GM21367 (cell line): ENCODE data around the gene NEDD8.
A peak's percentile ranks its signal among the peaks of the same experiment; 100 is the strongest.
"Not testable (repeated sequence)": the region's sequence is repeated elsewhere in the genome, so short reads cannot be mapped to it uniquely, and the experiment has no call there.

Source experiments
- ATAC-seq: cut with Tn5 transposase; IDR thresholded peaks from one replicate; pipeline ENCODE4 v1.9.1; 2021; ENCODE audit not compliant: unreplicated experiment

The NEDD8 gene

DNA sequence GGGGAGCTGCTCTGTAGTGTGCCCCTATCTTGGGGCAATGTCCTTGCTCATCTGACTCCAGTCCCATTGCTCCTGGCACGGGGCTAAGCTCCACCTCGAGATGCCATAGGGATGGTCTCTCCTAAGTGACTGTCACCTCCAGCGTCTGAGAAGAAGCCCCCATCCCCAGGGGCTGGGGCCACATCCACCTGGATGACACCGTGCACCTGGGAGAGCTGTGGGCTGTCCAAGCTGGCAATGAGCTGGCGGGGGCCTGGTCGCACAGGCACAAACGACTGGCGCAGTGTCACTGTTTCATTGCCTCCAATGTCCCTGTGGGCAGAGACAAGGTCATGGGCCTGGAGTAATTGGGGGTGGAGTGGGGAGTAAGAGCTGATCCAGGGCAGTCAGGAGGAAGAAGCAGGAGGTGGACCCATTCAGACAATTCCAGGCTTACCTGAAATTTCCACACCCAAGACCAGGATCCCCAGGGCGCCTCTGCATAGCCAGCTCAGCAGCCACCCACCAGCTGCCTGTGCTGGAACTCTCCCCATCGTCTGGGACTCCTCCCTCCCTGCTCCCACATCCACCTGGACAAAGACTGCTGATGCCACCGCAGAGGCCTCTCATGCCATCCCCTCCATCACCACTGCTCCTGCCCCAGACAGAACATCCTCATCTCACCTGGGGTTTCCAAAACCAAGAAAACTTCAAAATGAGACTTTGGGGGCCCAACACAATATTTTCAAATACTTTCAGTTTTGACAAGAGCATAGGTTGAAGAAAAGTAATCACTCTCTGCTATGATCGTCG, 17.3 kb upstream of the NEDD8 start:
- ATAC-seq: no peak

DNA sequence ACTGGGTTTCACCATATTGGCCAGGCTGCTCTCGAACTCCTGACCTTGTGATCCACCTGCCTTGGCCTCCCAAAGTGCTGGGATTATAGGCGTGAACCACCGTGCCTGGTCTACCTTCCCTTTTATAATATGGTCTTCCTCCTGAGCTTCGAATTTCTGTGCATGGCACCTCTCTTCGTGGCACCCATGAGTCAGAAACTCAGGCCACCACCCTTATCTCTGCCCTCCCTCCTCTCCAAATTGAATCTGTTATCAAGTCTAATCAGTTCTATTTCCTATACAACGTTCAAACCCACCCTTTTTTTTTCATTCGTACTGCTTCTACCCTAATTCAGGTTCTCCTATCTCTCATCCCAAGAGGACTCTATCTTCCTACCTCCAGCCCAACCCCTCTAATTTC, 15.3 kb upstream of the NEDD8 start:
- ATAC-seq: no peak

DNA sequence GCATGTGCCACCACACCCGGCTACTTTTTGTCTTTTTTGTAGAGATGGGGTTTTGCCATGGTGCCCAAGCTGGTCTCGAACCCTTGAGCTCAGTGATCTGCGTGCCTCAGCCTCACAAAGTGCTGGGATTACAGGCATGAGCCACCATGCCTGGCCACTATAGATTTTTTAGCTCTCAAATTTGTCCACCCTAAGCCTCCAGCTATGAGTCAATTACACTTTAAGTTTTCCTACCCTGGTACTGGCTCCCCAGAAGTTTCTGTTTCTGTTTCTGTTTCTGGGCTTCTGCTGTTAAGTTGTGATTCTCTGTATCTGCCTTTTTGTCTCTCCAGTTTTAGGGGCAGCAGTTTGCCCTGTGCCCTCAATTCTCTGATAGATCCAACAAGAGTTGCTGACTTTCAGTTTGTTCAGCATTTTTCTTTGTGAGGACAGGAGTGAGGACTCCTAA, 14.6 kb upstream of the NEDD8 start:
- ATAC-seq: no peak

DNA sequence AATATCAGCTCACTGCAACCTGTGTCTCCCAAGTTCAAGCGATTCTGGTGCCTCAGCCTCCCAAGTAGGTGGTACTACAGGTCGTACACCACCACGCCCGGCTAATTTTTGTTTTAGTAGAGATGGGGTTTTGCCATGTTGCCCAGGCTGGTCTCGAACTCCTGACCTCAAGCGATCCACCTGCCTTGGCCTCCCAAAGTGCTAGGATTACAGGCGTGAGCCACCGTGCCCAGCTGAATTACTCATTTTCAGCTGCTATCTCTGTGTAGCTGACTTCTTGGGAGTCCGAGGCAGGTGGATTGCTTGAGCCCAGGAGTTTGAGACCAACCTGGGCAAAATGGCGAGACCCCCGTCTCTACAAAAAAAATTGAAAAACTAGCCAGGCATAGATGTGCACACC, 13.2 kb upstream of the NEDD8 start:
- ATAC-seq: not testable (repeated sequence)

DNA sequence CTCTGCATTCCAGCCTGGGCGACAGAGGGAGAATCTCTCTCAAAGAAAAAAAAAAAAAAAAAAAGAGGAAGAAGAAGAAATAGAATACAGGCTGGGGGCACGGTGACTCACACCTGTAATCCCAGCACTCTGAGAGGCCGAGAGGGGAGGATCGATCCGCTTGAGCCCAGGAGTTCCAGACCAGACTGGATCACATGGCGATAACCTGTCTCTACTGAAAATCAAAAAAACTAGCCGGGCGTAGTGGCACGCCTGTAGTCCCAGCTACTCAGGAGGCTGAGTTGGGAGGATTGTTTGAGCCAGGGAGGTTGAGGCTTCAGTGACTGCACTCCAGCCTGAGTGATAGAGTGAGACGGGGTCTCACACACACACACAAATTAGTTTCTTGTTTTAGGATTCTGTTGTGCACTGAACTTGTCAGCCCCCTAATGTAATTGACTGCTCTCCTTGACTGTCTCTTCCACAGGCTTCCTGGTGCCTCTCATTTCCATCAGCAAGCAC, 11.2 kb upstream of the NEDD8 start:
- no peak for ATAC-seq

DNA sequence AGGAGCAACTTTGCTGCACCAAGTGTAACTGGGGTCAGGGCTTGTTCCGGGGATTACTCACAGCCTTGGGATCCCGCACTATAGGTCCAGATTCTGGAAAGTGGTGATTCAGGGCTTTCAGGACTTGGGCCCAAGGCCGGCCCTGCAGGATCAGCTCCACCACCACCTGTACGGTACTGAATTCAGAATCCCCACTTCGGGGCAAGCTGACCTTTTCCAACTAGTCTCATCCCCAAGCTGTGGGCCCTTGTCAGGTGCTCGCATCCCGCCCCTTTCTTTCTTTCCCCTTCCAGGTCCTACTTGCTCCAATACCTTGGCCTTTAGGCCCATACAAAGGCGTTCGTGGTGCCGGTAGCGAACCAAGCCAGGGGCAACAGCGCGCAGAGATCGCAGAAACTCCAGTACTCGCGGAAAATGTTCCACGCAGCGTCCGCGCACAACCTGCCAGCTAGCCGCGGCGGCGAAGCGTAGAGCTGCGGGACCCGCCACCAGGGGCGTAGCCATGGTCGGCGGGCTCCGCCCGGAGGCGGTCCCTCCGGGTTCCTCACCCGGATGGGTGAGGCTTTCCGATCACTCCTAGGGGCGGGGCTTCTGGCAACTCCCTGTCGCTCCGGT, 9.8 kb upstream of the NEDD8 start:
- peak; percentile 71 for ATAC-seq

DNA sequence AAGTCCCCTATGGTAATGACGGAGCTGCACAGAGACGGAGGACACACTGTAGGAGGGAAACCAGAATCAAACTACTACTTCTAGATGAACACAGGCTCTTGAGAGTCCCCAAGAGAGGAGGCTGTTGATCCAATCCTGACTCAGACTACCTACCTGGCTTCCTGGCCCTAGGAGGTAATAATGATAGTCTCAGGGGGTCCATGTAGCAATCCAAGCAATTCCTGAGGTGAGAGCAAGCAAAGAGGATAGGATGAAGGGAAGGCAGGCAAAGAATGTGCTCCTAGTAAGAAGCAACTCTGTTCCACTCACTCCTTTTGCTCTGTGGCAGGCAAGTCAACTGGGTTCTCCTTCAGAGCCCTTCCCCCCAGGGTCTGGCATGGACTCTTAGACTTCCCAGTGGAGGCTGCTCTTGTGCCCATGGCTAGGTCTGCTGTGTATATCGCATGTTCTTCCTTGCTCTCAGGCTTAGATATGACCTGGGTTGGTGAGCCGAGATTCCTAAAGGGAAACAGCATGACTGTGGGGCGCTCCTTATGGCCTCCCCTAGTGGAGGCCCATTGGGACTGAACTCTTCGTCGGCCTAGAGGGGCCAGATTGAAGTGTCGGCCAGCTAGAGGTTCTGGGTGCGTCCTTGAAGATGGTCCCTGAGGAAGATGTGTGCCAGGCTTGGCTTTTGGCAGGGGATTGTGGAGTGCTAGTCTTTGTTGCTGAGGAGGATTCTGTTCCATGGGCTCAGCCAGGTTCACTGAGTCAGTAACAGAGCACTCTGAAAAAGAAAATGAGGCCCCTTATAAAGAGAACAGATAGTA, 8.1 kb upstream of the NEDD8 start:
- ATAC-seq: no peak

DNA sequence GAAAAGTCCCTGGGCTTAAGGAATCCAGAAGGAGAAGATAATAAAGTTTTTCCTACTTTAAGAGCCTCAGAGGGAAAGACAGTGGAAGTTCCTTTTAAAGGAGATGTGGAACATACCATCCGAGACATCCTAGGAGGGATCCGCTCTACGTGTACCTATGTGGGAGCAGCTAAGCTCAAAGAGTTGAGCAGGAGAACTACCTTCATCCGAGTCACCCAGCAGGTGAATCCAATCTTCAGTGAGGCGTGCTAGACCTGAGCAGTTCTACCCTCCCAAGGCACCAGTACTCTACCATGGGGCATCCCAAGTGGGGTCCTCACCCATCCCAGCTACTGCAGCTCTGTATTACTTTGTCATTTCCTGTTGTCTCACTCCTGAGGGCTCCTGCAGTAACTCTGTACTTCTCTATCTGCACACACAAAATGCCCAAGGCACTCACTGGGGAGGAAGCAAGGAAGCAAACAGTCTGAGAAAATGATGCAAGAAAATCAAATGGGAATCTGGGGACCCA, 6.4 kb upstream of the NEDD8 start:
- ATAC-seq: no peak

DNA sequence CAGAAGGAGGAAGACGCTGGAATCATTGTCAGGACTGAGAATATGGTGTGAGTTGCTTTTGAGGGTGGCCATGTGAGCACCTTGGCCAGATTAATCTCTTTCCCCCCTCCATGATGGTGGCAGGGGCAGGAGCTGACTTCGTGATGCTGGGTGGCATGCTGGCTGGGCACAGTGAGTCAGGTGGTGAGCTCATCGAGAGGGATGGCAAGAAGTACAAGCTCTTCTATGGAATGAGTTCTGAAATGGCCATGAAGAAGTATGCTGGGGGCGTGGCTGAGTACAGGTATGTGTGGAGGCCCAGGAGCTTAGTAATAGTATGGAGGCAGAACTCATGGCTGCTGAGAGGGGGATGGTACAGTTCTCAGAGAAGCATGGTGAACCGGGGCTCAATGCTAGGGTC, 6.0 kb upstream of the NEDD8 start:
- ATAC-seq: no peak

DNA sequence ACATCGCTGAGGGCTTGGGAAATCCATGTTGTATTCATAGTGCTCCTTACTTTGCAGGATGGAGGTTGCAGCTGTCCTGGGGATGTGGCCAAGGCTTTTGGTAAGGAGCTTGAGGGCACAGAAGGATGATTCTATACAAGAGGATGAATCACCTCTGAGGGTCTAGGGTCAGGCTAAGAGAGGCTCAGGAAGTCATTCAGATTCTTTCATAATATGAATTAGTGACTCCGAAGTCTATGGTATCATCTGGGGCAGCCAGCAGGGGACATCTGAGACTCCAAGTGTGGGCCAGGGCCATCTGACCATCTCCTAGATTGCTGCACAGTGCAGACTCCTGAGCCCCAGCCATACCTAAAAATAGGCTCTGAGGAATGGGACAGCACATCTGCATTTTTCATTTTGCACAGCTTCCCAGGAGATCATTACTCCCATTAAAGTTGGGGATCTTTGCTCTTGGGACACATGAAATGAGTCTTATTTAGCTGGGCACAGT, 5.3 kb upstream of the NEDD8 start:
- ATAC-seq: no peak

DNA sequence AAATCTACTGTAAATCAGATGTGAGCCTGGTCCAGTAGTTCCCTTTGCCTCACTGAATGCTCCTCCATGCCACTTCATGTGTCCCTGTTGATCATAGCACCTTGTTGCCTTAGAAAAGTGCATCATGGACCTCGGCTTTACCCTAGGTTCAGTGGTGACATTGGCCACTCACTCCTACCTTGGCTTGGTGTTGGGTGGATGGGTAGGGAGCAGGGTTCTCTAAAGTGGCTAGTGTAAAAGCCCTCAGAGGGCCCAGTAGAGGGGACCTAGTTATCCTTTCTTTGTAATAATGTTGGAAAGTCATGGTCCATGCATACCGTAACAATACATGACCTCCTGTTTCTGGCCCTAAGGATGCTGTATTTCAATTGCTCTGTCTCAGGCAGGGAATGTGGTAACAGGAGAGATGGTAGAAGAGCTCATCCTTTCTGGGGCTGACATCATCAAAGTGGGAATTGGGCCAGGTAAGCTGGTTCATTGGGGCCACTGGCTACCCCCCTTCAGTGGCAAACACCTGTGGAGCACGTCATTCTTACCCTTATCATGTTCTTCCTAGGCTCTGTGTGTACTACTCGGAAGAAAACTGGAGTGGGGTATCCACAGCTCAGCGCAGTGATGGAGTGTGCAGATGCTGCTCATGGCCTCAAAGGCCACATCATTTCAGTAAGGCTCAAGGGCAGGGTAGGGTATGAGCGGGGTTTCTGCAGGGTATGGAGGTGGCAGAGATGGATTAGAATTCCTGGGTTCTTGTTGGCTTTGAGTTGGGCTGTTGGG, 4.7 kb upstream of the NEDD8 start:
- ATAC-seq: no peak

DNA sequence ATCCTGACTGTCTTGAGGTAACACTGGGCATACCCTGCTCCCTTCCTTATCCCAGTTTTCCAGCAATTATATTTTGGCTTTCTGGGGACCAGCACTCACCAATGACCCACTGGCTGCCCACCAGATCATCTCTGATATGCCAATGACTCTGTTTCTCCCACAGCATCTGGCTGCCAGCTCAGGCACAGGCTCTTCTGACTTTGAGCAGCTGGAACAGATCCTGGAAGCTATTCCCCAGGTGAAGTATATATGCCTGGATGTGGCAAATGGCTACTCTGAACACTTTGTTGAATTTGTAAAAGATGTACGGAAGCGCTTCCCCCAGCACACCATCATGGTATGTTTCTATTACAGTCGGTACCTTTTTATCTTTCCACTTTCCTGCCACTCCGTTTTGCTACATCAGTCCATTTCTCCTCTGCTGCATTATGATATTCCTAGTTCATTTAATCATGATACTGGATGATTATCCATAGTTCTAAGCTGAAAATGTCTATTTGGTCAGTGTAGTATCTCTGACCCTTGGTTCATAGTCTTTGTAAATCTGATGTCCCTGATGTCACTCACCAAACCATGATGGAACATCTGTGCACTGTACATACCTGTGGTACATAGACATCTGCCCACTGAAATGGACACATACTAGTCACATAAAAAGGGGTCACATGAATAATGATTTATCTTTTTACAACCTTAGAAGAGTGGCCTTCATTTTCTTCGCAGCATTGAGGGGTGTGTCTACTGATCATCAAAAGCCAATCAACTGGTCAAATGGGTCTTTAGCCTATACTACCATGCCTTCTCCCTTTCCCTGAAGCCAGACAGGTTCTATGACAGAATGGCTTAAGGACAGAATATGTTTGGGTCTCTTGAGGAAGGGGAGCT, 3.9 kb upstream of the NEDD8 start:
- no peak for ATAC-seq

DNA sequence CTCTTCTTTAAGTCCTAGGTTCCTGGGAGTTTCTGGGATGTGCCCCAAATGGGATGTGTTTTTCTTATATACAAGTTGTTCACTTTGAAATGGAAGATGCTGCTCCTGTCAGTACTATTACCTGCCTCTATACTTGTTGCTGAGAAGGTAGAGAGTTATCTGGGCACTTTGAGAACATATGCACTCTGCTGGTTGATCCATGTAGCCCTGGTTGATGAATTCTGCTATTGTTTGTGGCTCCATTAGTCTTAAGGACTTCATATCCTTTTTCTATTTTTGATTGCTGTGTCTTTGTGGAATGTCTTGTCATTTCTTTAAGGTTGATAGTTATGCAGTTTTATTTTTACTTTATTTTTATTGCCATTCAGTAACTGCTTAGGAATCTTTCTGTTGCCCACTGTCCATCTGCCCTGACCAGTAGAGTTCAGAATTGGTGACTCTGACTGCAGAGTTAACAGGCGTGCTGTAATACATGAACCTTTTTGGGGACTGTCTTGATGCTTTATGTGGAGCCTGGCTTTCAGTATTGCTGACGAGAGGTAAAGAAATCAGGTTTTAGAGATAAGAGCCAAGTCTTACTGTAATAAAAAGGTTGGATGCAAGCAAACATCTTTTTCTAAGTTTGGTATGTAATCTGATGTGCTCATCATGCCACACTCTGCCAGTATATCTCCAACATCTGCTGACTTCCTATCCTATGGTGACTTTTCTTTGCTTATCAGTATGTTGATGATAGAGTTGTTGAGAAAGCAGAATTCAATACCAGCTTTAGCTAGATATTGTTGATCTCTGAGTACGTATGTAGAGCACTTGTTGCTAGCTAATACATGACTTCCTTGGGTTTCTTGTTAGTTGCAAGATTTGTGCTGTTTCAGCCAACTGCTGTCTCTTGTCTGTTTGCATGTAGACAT, 2.2 kb upstream of the NEDD8 start:
- ATAC-seq: no peak

DNA sequence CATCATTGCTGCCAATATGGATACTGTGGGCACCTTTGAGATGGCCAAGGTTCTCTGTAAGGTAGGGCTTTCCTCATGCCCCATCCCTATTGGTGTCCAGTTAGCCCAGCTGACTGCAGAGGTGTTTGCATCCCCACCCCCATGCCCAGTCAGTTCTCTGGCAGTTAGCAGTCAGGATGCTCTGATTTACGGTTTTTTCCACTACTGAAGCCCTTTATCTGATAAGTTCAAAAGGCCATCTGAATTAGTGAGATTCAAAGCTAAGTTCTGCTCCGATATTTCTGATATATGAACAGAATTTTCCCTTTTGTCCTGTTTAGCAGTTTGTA, 1.3 kb upstream of the NEDD8 start:
- ATAC-seq: no peak

DNA sequence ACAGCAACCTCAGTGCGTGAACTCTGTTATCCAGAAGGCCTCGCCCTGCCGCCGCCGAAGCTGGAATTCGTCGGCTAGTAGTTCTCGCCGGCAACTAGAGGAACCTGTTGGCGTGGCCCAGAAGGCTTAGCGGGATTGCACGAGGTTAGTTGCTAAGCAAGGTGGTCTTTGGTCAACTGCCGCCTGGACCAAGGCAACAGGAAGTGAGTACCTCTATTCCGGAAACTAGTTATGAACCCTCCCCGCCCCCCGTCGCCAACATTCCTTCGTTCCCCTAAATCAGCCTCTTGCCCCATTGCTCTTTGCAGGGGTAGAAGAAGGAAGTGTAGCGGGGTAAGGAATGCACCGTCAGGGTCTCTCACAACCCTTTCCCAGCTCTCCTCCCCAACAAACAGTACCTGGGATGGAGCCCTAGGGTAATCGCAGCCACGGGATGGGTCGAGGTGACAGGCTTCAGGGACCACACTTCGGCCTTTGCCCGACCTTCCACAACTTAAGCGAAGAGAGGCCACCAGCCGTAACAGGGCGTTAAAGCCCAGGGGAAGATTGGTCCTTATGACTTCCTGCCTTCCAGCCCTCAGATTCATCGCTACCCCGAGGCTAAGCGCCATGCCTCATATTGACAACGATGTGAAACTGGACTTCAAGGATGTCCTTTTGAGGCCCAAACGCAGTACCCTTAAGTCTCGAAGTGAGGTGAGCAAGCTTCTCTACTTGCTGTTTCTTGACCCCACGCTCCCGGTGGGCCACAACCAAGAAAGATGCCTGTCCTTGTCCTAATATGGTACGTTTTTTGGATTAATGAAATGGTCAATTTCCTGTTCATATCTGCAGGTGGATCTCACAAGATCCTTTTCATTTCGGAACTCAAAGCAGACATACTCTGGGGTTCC, 724 bp upstream of the NEDD8 start, which contains the start of gene GMPR2:
TSS of gene GMPR2 (plus strand) at position 285 of the 893 bp plus-strand sequence. CDS start at position 610, 325 bp downstream.
- ATAC-seq: peak; percentile 47

DNA sequence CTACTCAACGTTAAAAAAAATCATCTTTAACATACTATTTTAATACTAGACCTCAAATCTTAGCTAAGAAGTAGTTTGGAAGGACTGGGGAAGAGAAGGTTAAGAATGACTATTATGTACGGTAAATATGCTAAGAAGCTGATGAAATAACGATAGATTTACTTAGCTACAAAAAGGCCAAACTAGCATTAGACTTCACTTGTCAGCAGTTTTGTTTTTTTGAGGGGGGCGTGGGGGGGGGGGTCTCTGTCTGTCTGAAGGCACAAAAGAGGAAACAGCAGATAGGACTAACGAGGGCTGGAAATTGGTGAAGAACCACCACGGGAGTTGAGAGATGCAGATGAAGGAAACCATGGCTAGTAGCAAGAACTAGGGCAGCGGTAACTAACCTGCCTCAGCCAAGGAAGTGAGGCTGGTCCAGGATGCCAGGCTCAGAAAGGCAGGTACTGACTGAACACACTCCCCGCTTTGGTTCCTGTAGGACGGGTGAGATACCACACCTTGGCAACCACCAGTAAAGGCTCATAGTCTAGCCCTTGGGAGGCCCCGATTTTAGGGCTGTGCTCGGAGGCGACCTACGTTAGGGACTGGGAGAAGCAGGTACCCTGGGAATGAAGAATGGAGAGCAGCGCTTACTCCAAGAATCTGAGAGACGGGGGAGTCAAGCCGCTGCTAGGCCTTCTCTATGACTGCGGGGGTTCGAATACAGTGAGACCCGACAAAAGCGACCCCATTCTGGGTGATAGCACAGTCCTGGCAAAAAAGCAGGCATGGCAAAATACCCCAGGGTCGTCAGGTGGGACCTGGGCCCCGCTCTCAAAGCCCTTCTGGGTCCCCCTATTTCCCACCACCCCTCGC, 675 bp downstream of the NEDD8 start:
- peak; percentile 10 for ATAC-seq

DNA sequence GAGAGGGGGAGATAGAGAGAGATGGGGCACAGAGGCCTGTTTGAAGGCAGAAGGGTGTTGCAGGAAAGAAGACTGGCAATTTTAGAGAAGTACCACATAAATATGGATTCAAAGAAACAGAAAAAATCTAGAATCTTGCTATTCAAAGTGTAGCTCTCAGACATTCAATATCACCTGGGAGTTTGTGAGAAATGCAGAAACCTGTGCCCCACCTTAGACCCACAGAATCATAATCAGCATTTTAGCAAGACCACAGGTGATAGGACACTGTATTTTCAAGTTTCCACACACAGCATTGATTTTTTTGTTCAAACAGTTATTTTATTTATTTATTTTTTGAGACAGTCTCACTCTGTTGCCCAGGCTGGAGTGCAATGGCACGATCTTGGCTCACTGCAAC, 3.3 kb downstream of the NEDD8 start:
- no peak for ATAC-seq
